Brain microvascular endothelial cell (primary cell): ENCODE data around the gene LYSMD1.

ENCODE experiments used
- DNase-seq: peaks from one replicate; pipeline ENCODE4 v3.0.0-alpha.2; 2020
- H3K27ac ChIP-seq: fragments of 250-450 bp; sonication (Bioruptor Pico); 2 replicates; pipeline ENCODE4 v1.5.1; 2020; ENCODE audit warnings: mild to moderate bottlenecking, moderate library complexity
- H3K27me3 ChIP-seq: fragments of 250-450 bp; sonication (Bioruptor Pico); replicated peaks from 2 replicates; pipeline ENCODE4 v1.5.1; 2020; ENCODE audit warnings: mild to moderate bottlenecking
- H3K36me3 ChIP-seq: fragments of 250-450 bp; sonication (Bioruptor Pico); replicated peaks from 2 replicates; pipeline ENCODE4 v1.5.1; 2020; ENCODE audit warnings: mild to moderate bottlenecking
- H3K4me3 ChIP-seq: 2 replicates; pipeline ENCODE4 v1.5.1; 2011; ENCODE audit warnings: low read depth, mild to moderate bottlenecking, control low read depth, low read length, moderate library complexity
- in situ Hi-C: cut with HindIII; loops from 2 replicates; pipeline ENCODE4 v1.10.0; 2017; ENCODE audit warnings: low sequenced_read_pairs, low pct_ligation_motif_present
- TF ChIP-seq, protein P1 (sequence below): IDR thresholded peaks from 2 replicates; pipeline ENCODE4 v1.5.1; 2011; ENCODE audit warnings: low read depth, mild to moderate bottlenecking, moderate library complexity, low read length, control low read depth, inconsistent platforms; ENCODE audit errors: missing control alignments

Gene LYSMD1

DNA sequence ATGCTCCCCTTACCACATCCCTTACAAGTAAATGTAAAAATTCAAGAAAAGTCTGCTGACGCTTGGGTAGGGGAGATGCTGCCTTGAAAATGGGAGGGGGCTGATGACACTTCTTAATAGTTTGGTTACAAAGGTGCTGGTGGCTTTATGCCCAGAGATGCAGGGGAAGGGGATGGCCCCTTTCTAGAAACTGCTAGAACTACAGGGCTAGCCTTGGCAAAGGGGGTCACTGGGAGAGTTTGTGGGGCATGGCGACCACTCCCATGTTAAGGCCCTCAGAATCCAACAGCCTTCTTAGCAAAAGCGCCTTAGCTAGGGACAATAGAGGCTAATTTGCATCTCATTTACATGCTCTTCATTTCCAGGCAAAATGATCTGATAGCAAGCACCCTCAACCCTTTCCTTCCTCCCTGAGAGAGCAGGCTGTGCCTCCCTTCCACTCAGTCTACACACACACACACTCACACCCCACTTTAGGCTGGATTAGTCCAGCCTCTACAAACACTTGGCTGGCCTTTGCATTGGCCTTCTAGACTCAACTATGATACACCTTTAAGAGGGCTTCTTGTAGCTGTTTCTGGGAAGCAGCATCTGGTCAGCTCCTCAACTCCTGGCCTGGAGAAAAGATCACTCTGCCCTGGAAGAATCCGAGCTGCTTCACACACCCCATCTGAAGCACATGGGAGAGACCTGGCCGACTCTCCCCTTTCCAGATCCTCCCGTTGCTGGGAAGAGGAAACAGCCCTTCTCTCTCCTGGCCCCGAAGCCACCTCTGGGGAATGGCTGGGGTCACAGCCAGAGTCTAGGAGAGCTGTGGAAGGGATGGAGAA, 21.0 kb downstream of the LYSMD1 start:
- Histone ChIP-seq H3K4me3 (no peak overlapping the region), H3K27me3 (no peaks in the 10 kb centered on the region), H3K36me3 (no peaks in the 10 kb centered on the region), H3K27ac (no peak overlapping the region)
- TF ChIP-seq, protein P1, sequence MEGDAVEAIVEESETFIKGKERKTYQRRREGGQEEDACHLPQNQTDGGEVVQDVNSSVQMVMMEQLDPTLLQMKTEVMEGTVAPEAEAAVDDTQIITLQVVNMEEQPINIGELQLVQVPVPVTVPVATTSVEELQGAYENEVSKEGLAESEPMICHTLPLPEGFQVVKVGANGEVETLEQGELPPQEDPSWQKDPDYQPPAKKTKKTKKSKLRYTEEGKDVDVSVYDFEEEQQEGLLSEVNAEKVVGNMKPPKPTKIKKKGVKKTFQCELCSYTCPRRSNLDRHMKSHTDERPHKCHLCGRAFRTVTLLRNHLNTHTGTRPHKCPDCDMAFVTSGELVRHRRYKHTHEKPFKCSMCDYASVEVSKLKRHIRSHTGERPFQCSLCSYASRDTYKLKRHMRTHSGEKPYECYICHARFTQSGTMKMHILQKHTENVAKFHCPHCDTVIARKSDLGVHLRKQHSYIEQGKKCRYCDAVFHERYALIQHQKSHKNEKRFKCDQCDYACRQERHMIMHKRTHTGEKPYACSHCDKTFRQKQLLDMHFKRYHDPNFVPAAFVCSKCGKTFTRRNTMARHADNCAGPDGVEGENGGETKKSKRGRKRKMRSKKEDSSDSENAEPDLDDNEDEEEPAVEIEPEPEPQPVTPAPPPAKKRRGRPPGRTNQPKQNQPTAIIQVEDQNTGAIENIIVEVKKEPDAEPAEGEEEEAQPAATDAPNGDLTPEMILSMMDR: no peak
- DNase-seq: no peak
- in situ Hi-C loops: no loop called here

DNA sequence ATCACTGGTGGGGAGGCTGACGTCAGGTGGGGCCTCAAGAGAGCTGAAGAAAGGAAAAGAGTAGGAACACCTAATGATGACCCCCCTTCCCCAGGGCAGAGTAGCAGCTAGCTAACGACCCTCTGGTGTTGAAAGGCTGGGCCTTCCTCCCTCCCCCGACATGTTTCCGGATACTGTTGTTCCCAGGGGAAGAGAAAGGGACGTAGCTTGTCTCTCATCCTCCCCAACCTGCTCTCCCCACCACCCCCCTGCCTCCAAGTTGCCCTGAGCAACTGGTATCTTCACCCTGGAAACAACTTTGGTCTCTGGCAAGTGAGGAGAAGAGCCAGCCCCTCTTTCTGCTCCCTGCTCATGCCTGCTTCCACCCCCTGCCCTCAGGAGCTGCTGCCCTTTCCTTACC, 21.7 kb downstream of the LYSMD1 start:
- TF ChIP-seq, protein P1: no peak
- Histone ChIP-seq H3K36me3 (no peaks in the 10 kb centered on the region), H3K27ac (no peak overlapping the region), H3K27me3 (no peaks in the 10 kb centered on the region), H3K4me3 (no peak overlapping the region)
- no peak for DNase-seq
- in situ Hi-C loops: no loop called here

DNA sequence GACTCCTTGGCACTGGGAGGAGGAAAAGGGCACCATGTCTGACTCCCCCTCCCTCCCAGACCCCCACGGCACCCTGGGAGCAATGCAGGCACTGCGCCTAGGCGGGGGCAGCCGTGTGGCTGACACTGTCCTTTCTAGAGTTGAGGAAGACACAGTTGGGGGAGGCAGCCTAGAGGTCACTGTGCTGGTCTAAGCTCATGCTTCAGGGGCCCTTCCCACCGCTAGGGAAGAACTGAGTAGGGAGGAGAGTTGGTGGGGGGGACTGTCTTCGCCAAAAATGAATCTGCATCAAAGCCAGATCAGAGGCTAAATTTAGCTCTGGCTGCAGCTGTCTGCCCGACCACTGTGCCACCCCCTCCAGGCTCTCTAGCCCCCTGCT, 22.7 kb downstream of the LYSMD1 start:
- TF ChIP-seq, protein P1: no peak
- no peaks in the 10 kb centered on the region for H3K36me3 ChIP-seq
- no peak for DNase-seq
- no peak overlapping the region for H3K27ac ChIP-seq
- H3K27me3 ChIP-seq: no peaks in the 10 kb centered on the region
- in situ Hi-C loops: no loop called here
- H3K4me3 ChIP-seq: no peak overlapping the region

DNA sequence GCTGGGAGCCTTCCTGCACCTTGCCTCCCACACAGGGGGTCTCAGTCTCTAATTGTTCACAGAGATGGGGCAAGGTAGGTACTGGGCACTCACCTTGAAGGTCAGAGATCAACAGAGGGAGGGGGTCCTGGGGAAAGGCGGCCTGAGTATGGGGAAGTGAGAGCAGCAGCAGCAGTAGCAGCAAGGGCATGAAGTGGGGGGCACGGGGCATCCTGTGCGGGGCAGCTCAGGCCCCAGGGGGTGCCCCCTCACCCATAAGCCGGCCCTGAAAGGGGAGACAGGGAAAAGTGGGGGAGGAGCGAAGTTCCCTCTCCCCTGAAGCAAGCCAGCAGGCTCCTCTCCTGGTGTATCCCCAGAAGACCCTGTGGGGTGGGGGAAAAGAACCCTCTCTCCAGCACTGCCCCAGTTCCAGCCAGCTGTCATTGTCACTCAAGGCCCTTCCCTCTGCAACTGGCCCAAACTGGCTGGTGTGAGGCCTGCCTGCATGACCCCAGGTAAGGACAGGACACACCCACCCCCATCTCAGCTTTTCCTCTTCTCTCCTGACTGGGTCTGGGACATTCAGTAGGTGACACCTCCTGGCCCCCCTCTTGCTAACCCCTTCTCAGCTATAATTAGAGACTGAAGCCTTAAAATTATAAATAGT, 23.2 kb downstream of the LYSMD1 start:
- in situ Hi-C loops: no loop called here
- Histone ChIP-seq H3K27me3 (no peaks in the 10 kb centered on the region), H3K27ac (no peak overlapping the region), H3K4me3 (no peak overlapping the region), H3K36me3 (no peaks in the 10 kb centered on the region)
- no peak for DNase-seq
- TF ChIP-seq, protein P1: no peak

DNA sequence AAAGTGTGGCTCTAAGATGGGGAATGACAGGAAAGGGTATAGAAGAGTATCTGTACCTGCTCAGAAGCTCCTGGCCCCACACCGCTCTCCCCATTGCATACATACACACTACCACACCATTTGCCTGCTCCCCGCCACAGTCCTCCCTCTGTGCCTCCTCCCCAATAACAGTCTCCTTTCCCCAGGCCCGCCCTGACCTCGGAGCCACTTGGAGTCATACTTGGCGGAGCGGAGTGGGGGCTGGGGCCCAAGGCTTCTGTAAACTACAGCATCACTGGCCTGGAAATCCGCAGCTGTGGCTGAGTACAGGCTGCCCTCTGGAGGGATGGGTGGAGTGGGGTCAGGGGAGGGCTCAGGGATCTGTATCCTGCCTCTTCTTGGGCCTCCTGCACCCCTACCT, 27.9 kb downstream of the LYSMD1 start:
- no peak overlapping the region for H3K4me3 ChIP-seq
- no peaks in the 10 kb centered on the region for H3K36me3 ChIP-seq
- in situ Hi-C loops: no loop called here
- no peaks in the 10 kb centered on the region for H3K27me3 ChIP-seq
- TF ChIP-seq, protein P1: no peak
- no peak for DNase-seq
- no peak overlapping the region for H3K27ac ChIP-seq
